Fibroblast of the conjunctiva (primary cell): ENCODE measurements around the gene UBQLN4.

ENCODE experiments used
- DNase-seq: peaks from one replicate; pipeline ENCODE4 v3.0.0-alpha.2; 2010; ENCODE audit warnings: low read depth

Gene UBQLN4

GRCh38 chr1:156053768-156054499 lies at the start of gene UBQLN4:
UBQLN4 (minus strand) TSS chr1:156053798; CDS start chr1:156053701, 97 bp downstream.
- peak; percentile 74 for DNase-seq

GRCh38 chr1:156102633-156103511 lies 49.3 kb upstream of the UBQLN4 start:
- DNase-seq = peak; percentile 60

GRCh38 chr1:156101880-156102279 lies 48.3 kb upstream of the UBQLN4 start:
- DNase-seq = no peak

- DNase-seq = no peak
Measured at GRCh38 chr1:156100205-156100995, 46.8 kb upstream of the UBQLN4 start.

- no peak for DNase-seq
Measured at GRCh38 chr1:156099282-156099681, 45.7 kb upstream of the UBQLN4 start.

GRCh38 chr1:156098784-156099183 lies 45.2 kb upstream of the UBQLN4 start:
- no peak for DNase-seq

GRCh38 chr1:156097499-156098178 lies 44.0 kb upstream of the UBQLN4 start:
- DNase-seq = no peak

GRCh38 chr1:156096640-156097391 lies 43.2 kb upstream of the UBQLN4 start:
- DNase-seq = peak; percentile 80

GRCh38 chr1:156095906-156096508 lies 42.4 kb upstream of the UBQLN4 start:
- no peak for DNase-seq

GRCh38 chr1:156091610-156092009 lies 38.0 kb upstream of the UBQLN4 start:
- DNase-seq = no peak

- peak; percentile 64 for DNase-seq
Measured at GRCh38 chr1:156090840-156091188, 37.2 kb upstream of the UBQLN4 start.

- no peak for DNase-seq
Measured at GRCh38 chr1:156090138-156090839, 36.7 kb upstream of the UBQLN4 start.

- no peak for DNase-seq
Measured at GRCh38 chr1:156089704-156090103, 36.1 kb upstream of the UBQLN4 start.

GRCh38 chr1:156086256-156086662 lies 32.7 kb upstream of the UBQLN4 start:
- DNase-seq = no peak

GRCh38 chr1:156083800-156084790 lies 30.5 kb upstream of the UBQLN4 start:
- no peak for DNase-seq

- DNase-seq = peak; percentile 33
Measured at GRCh38 chr1:156082309-156083091, 28.9 kb upstream of the UBQLN4 start, which contains the start of gene MEX3A. MEX3A (minus strand) TSS chr1:156082465; CDS start chr1:156081998, 467 bp downstream.

GRCh38 chr1:156081917-156082308 lies 28.3 kb upstream of the UBQLN4 start:
- no peak for DNase-seq
